GM18858 (cell line): ENCODE data around the gene PBX1.
"Not testable (repeated sequence)": the region's sequence is repeated elsewhere in the genome, so short reads cannot be mapped to it uniquely, and the experiment has no call there.

Source experiments
- ATAC-seq: cut with Tn5 transposase; IDR thresholded peaks from one replicate; pipeline ENCODE4 v1.9.1; 2021; ENCODE audit not compliant: unreplicated experiment

Gene PBX1

GRCh38 chr1:164558461-164559341 lies at the start of gene PBX1:
Gene PBX1, plus strand, starts transcription at chr1:164559184.
- ATAC-seq = peak; percentile 100

- ATAC-seq = no peak
These were observed 48.5 kb upstream of the PBX1 start for GRCh38 chr1:164510435-164510834.

GRCh38 chr1:164511001-164511705 lies 47.8 kb upstream of the PBX1 start:
- ATAC-seq = no peak

- no peak for ATAC-seq
These were observed 43.8 kb upstream of the PBX1 start for GRCh38 chr1:164515231-164515630.

GRCh38 chr1:164515711-164516331 lies 43.2 kb upstream of the PBX1 start:
- no peak for ATAC-seq

GRCh38 chr1:164516591-164516990 lies 42.4 kb upstream of the PBX1 start:
- ATAC-seq = no peak

- ATAC-seq = no peak
These were observed 40.2 kb upstream of the PBX1 start for GRCh38 chr1:164518692-164519332.

GRCh38 chr1:164519426-164519825 lies 39.6 kb upstream of the PBX1 start:
- no peak for ATAC-seq

- ATAC-seq = no peak
These were observed 34.2 kb upstream of the PBX1 start for GRCh38 chr1:164524810-164525209.

GRCh38 chr1:164534863-164535610 lies 23.9 kb upstream of the PBX1 start:
- no peak for ATAC-seq

GRCh38 chr1:164552463-164552988 lies 6.5 kb upstream of the PBX1 start:
- not testable (repeated sequence) for ATAC-seq

- no peak for ATAC-seq
These were observed 1.7 kb upstream of the PBX1 start for GRCh38 chr1:164557270-164557669.

GRCh38 chr1:164559342-164560051 lies 513 bp downstream of the PBX1 start:
- no peak for ATAC-seq

- ATAC-seq = no peak
These were observed 1.1 kb downstream of the PBX1 start for GRCh38 chr1:164560121-164560541.

- no peak for ATAC-seq
These were observed 1.6 kb downstream of the PBX1 start for GRCh38 chr1:164560556-164560955.

GRCh38 chr1:164561007-164561406 lies 2.0 kb downstream of the PBX1 start:
- ATAC-seq = no peak

- ATAC-seq = no peak
These were observed 2.5 kb downstream of the PBX1 start for GRCh38 chr1:164561472-164561871.

GRCh38 chr1:164562061-164562460 lies 3.1 kb downstream of the PBX1 start:
- no peak for ATAC-seq

- ATAC-seq = no peak
These were observed 3.5 kb downstream of the PBX1 start for GRCh38 chr1:164562511-164562910.
